Muscle of leg (tissue), 11 donors: ENCODE results near the gene BPIFA3. TPM values are rescaled to one million over a fixed set of nuclear protein-coding genes. Genes with fewer than 3 reads are reported as not detected.

Source experiments
- DNase-seq: peaks from one replicate; pipeline ENCODE4 v3.0.0; 2013
- H3K27ac ChIP-seq: one replicate; pipeline ENCODE4 v1.5.1; 2013; ENCODE audit warnings: mild to moderate bottlenecking, low read length, control low read depth
- H3K27me3 ChIP-seq: one replicate; pipeline ENCODE4 v1.6.1; 2013; ENCODE audit warnings: low read length; ENCODE audit not compliant: control insufficient read depth, insufficient read depth
- H3K36me3 ChIP-seq: one replicate; pipeline ENCODE4 v1.6.1; 2013; ENCODE audit warnings: low read length; ENCODE audit not compliant: control insufficient read depth, insufficient read depth
- H3K4me1 ChIP-seq: one replicate; pipeline ENCODE4 v1.6.1; 2013; ENCODE audit warnings: low read length; ENCODE audit not compliant: control insufficient read depth, insufficient read depth
- H3K4me3 ChIP-seq: one replicate; pipeline ENCODE4 v1.5.1; 2013; ENCODE audit warnings: low read length, control low read depth
- H3K9me3 ChIP-seq: replicated peaks from 2 replicates; pipeline ENCODE4 v1.6.1; 2013; ENCODE audit warnings: low read depth, low read length; ENCODE audit not compliant: control insufficient read depth
- WGBS: methylation state at CpG from one replicate; pipeline ENCODE4 v1.1.5; 2013; ENCODE audit warnings: missing lambda C conversion rate; ENCODE audit not compliant: insufficient coverage; 5-methylcytosine and 5-hydroxymethylcytosine counted together
- polyA plus RNA-seq, 8 donors: library from polyadenylated mRNA; unstranded; fragments of 120-200 nt; gene quantifications; one replicate each; pipeline versions ENCODE4 v1.2.1 to v1.2.3, GENCODE V29; 2013; ENCODE audit warnings: inconsistent platforms in 1 of 8, low replicate concordance in 1 of 8; ENCODE audit not compliant: insufficient read length in 8 of 8, insufficient read depth in 1 of 8
- total RNA-seq: library from RNA; stranded (reverse); fragments of 120-200 nt; gene quantifications from one replicate; pipeline ENCODE4 v1.2.4, GENCODE V29; 2013

BPIFA3 gene
- total and polyA plus RNA-seq, 9 donors: not detected

GRCh38 chr20:33237989-33238388 is 20.8 kb downstream of the BPIFA3 start:
- H3K27ac ChIP-seq: no peak overlapping the region
- H3K27me3 ChIP-seq: peaks cover 9% of the 10 kb centered on the region
- H3K9me3 ChIP-seq: no peaks in the 10 kb centered on the region
- no peaks in the 10 kb centered on the region for H3K36me3 ChIP-seq
- H3K4me3 ChIP-seq: no peak overlapping the region
- no peaks in the 10 kb centered on the region for H3K4me1 ChIP-seq
- no peak for DNase-seq
- 69% methylated on average over 2 of the region's 6 CpGs for WGBS

DNA sequence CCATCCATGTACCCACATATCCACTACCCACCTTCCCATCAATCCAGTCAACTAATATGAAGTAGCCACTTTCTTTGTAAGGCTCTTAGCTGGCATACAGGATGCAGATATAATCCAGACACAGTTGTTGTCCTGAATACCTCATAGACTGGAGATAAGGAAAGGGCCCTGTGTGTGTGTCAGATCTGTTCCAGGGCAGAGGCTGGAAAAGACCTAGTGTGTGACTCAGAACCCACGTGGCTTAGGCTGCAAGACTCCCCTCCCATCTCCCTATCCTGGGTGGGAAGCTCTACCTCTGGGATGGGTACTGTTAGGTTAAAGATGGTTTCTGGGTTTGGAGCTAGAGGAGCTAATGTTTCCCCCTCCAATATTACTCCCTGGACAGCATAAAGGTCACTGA is 22.3 kb downstream of the BPIFA3 start:
- H3K36me3 ChIP-seq: no peaks in the 10 kb centered on the region
- H3K4me3 ChIP-seq: no peak overlapping the region
- no peak for DNase-seq
- H3K9me3 ChIP-seq: no peaks in the 10 kb centered on the region
- no peak overlapping the region for H3K27ac ChIP-seq
- H3K4me1 ChIP-seq: no peaks in the 10 kb centered on the region
- no CpG with 5 or more reads among the region's 1 CpG for WGBS
- H3K27me3 ChIP-seq: peaks cover 7% of the 10 kb centered on the region

DNA sequence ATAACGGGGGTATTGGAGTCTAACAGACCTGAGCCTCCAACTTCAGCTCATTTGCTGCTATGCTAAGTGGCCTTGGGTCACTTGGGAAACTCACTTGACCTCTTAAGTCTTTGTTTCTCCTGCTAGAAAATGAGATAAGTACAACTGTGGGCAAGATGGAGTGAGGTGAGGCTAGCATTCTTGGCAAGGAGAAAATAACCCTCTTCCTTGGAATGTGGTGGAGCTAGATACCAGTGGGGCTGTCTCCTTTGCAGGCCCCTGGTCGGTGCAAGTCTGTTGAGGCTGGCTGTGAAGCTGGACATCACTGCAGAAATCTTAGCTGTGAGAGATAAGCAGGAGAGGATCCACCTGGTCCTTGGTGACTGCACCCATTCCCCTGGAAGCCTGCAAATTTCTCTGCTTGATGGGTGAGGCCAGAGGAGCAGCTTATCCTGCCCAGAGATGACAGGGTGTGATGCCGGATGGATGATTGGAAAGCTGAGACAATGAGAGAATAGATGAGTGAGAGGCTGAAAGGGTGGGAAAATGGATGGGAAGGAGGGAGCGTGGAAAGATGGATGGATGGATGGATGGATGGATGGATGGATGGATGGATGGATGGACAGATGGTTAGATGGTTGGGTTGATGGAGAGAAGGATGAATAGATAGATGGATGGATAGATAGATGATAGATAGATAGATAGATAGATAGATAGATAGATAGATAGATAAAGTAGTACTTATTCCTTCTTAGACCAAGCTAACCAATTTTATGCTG is 23.0 kb downstream of the BPIFA3 start:
- H3K27ac ChIP-seq: no peak overlapping the region
- no peaks in the 10 kb centered on the region for H3K36me3 ChIP-seq
- H3K9me3 ChIP-seq: no peaks in the 10 kb centered on the region
- WGBS: 72% methylated on average over 4 of the region's 4 CpGs
- no peaks in the 10 kb centered on the region for H3K4me1 ChIP-seq
- peaks cover 7% of the 10 kb centered on the region for H3K27me3 ChIP-seq
- H3K4me3 ChIP-seq: no peak overlapping the region
- DNase-seq: no peak

DNA sequence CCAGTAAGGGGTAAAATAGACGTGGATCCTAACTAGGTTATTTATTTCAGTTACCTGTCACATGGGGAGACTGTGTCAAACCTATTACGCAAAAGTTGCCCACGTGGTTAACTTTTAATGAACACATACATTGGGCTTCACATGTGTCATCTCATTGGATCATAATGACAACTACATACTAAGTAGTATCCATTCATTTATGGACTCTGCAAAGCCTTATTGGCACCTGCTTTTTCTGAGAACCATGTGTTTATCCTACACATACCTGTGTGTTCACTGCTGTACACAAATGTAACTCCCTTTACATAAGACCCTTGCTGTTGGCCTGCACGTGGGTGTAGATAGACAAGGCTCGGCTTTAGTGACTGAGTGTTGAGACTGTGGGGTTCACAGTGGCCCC is 23.8 kb downstream of the BPIFA3 start:
- H3K27ac ChIP-seq: no peak overlapping the region
- H3K9me3 ChIP-seq: no peaks in the 10 kb centered on the region
- peaks cover 3% of the 10 kb centered on the region for H3K27me3 ChIP-seq
- no peak for DNase-seq
- 88% methylated on average over 2 of the region's 5 CpGs for WGBS
- no peaks in the 10 kb centered on the region for H3K4me1 ChIP-seq
- no peaks in the 10 kb centered on the region for H3K36me3 ChIP-seq
- no peak overlapping the region for H3K4me3 ChIP-seq

DNA sequence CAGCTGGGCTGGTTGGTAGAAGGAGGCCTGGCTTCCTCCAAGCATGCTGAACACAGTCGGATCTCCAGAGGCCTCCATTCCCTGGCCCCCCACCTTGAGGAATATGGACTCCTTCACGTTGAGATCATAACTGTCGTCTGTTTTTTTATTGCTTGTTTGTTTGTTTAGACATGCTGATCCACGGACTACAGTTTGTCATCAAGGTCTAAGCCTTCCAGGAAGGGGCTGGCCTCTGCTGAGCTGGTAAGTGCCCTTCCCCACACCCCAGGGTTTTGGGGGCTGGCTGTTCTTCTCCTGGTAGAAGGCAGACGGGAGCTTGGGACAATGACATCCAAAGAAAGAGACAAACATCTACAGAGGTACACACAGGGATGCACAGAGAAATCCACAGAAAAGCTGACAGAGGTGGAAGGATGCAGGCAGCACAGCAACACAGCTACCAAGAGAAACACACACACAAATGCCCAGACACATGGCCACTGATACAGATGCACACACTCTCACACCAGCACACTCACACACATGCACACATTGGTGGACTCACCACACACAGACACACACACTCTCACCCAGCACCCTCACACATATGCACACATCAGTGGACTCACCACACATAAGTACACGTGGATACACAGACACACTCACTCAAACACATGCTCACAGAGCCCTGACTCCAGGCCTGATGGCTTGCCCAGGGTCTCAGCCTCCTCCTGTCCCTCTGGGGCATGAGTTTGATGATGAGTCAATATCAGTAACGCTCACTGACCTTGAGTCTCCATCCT is 25.4 kb downstream of the BPIFA3 start:
- no peaks in the 10 kb centered on the region for H3K27me3 ChIP-seq
- no peaks in the 10 kb centered on the region for H3K9me3 ChIP-seq
- H3K4me1 ChIP-seq: no peaks in the 10 kb centered on the region
- H3K27ac ChIP-seq: no peak overlapping the region
- H3K36me3 ChIP-seq: no peaks in the 10 kb centered on the region
- H3K4me3 ChIP-seq: no peak overlapping the region
- 53% methylated on average over 2 of the region's 7 CpGs for WGBS
- no peak for DNase-seq

GRCh38 chr20:33246077-33246476 is 28.9 kb downstream of the BPIFA3 start:
- WGBS: 59% methylated on average over 3 of the region's 3 CpGs
- Histone ChIP-seq H3K36me3 (no peaks in the 10 kb centered on the region), H3K27me3 (no peaks in the 10 kb centered on the region), H3K9me3 (no peaks in the 10 kb centered on the region), H3K4me3 (no peak overlapping the region), H3K27ac (no peak overlapping the region), H3K4me1 (no peaks in the 10 kb centered on the region)
- DNase-seq: no peak

- Histone ChIP-seq H3K4me3 (no peak overlapping the region), H3K27ac (no peak overlapping the region), H3K9me3 (no peaks in the 10 kb centered on the region), H3K36me3 (no peaks in the 10 kb centered on the region), H3K4me1 (no peaks in the 10 kb centered on the region), H3K27me3 (no peaks in the 10 kb centered on the region)
- peak; percentile 33 for DNase-seq
- 91% methylated on average over 1 of the region's 1 CpG for WGBS
These were observed 32.3 kb downstream of the BPIFA3 start for GRCh38 chr20:33249456-33249855.

- no peak for DNase-seq
- Histone ChIP-seq H3K36me3 (no peaks in the 10 kb centered on the region), H3K9me3 (no peaks in the 10 kb centered on the region), H3K4me3 (no peak overlapping the region), H3K27me3 (no peaks in the 10 kb centered on the region), H3K4me1 (no peaks in the 10 kb centered on the region), H3K27ac (no peak overlapping the region)
- 80% methylated on average over 1 of the region's 2 CpGs for WGBS
These were observed 33.5 kb downstream of the BPIFA3 start for GRCh38 chr20:33250666-33251065.

- Histone ChIP-seq H3K4me1 (no peaks in the 10 kb centered on the region), H3K27me3 (no peaks in the 10 kb centered on the region), H3K27ac (no peak overlapping the region), H3K9me3 (no peaks in the 10 kb centered on the region), H3K4me3 (no peak overlapping the region), H3K36me3 (no peaks in the 10 kb centered on the region)
- DNase-seq: no peak
- 58% methylated on average over 1 of the region's 3 CpGs for WGBS
These were observed 34.3 kb downstream of the BPIFA3 start for GRCh38 chr20:33251496-33251895.

- Histone ChIP-seq H3K36me3 (no peaks in the 10 kb centered on the region), H3K4me3 (no peak overlapping the region), H3K27ac (no peak overlapping the region), H3K27me3 (no peaks in the 10 kb centered on the region), H3K4me1 (no peaks in the 10 kb centered on the region), H3K9me3 (no peaks in the 10 kb centered on the region)
- no CpG with 5 or more reads among the region's 3 CpGs for WGBS
- no peak for DNase-seq
These were observed 35.3 kb downstream of the BPIFA3 start for GRCh38 chr20:33252460-33252859.
